Peyer's patch (tissue), 4 donors: ENCODE results near the gene EPB41L1. TPM values are rescaled to one million over a fixed set of nuclear protein-coding genes. Genes with fewer than 3 reads are reported as not detected.

Experiments
- DNase-seq, 3 donors: peaks; one replicate each; pipeline ENCODE4 v3.0.0-alpha.2; 2017 to 2019
- H3K27ac ChIP-seq, 4 donors: fragments of 200-600 bp; sonication (generic); one replicate each; pipeline ENCODE4 v1.5.1; 2016 to 2019
- H3K27me3 ChIP-seq, 2 donors: fragments of 200-600 bp; sonication (generic); one replicate each; pipeline ENCODE4 v1.5.1; 2019
- H3K36me3 ChIP-seq, 3 donors: fragments of 200-600 bp; sonication (generic); one replicate each; pipeline ENCODE4 v1.5.1; 2016 to 2019
- H3K4me1 ChIP-seq, 4 donors: fragments of 200-600 bp; sonication (generic); one replicate each; pipeline ENCODE4 v1.5.1; 2016 to 2019
- H3K4me3 ChIP-seq, 4 donors: fragments of 200-600 bp; sonication (generic); 1 replicate in 3 of 4; 2 replicates in 1 of 4; pipeline ENCODE4 v1.5.1; 2016 to 2019; ENCODE audit warnings: mild to moderate bottlenecking in 1 of 4
- H3K9me3 ChIP-seq, 4 donors: fragments of 200-600 bp; sonication (generic); one replicate each; pipeline ENCODE4 v1.5.1; 2016 to 2019; ENCODE audit warnings: mild to moderate bottlenecking in 1 of 4
- CTCF ChIP-seq, 6 experiments: fragments of 450-650 bp in 4 of 6; fragments of 200-600 bp in 2 of 6; sonication (generic) in 1 of 6; IDR thresholded peaks; one replicate each; pipeline ENCODE4 v1.5.1; 2017 to 2019; ENCODE audit warnings: antibody characterized with exemption in 6 of 6, mild to moderate bottlenecking in 3 of 6, moderate library complexity in 1 of 6
- POLR2A ChIP-seq, 2 donors: fragments of 450-650 bp; IDR thresholded peaks; one replicate each; pipeline ENCODE4 v1.5.1; 2017; ENCODE audit warnings: antibody characterized with exemption in 2 of 2, mild to moderate bottlenecking in 2 of 2, moderate library complexity in 2 of 2
- total RNA-seq, 4 donors: library from RNA; depleted of rRNA; stranded (reverse); fragments of >200 nt; gene quantifications; one replicate each; pipeline ENCODE4 v1.1.0, GENCODE V29; 2016

EPB41L1 gene
- total RNA-seq, 4 donors from 2014 or later: 23.1 to 104 (median 57.2) TPM

- H3K9me3 ChIP-seq: no peaks in the 10 kb centered on the region
- H3K36me3 ChIP-seq: no peaks in the 10 kb centered on the region
- H3K27ac ChIP-seq: no peak overlapping the region
- DNase-seq: no peak
- H3K27me3 ChIP-seq: no peaks in the 10 kb centered on the region
- TF ChIP-seq POLR2A (IDR thresholded peaks at IDR 0.05) (no peak), CTCF (IDR thresholded peaks at IDR 0.05) (no peak)
- H3K4me1 ChIP-seq: peaks cover 0 to 5% (median 0%) of the 10 kb centered on the region in 4 donors
- H3K4me3 ChIP-seq: no peak overlapping the region
Observed at GRCh38 chr20:36149469-36149868, 5.1 kb upstream of the EPB41L1 start.

- Histone ChIP-seq H3K9me3 (no peaks in the 10 kb centered on the region), H3K36me3 (no peaks in the 10 kb centered on the region), H3K4me1 (peaks cover 0 to 14% (median 3%) of the 10 kb centered on the region in 4 donors), H3K27ac (no peak overlapping the region), H3K4me3 (no peak overlapping the region), H3K27me3 (no peaks in the 10 kb centered on the region)
- DNase-seq: no peak
- no peak for TF ChIP-seq POLR2A (IDR thresholded peaks at IDR 0.05)
Observed at GRCh38 chr20:36150489-36150846, 4.1 kb upstream of the EPB41L1 start.

GRCh38 chr20:36150847-36151539, 3.5 kb upstream of the EPB41L1 start:
- Histone ChIP-seq H3K27me3 (no peaks in the 10 kb centered on the region), H3K4me1 (peaks cover 0 to 16% (median 3%) of the 10 kb centered on the region in 4 donors), H3K4me3 (no peak overlapping the region), H3K36me3 (no peaks in the 10 kb centered on the region), H3K27ac (no peak overlapping the region), H3K9me3 (no peaks in the 10 kb centered on the region)
- TF ChIP-seq POLR2A (IDR thresholded peaks at IDR 0.05) (no peak), CTCF (IDR thresholded peaks at IDR 0.05) (no peak)
- DNase-seq: no peak

GRCh38 chr20:36152261-36152660, 2.3 kb upstream of the EPB41L1 start:
- Histone ChIP-seq H3K9me3 (no peaks in the 10 kb centered on the region), H3K27ac (no peak overlapping the region), H3K4me1 (peaks cover 0 to 19% (median 3%) of the 10 kb centered on the region in 4 donors), H3K4me3 (no peak overlapping the region), H3K36me3 (no peaks in the 10 kb centered on the region), H3K27me3 (no peaks in the 10 kb centered on the region)
- TF ChIP-seq POLR2A (IDR thresholded peaks at IDR 0.05) (no peak), CTCF (IDR thresholded peaks at IDR 0.05) (no peak)
- no peak for DNase-seq

- Histone ChIP-seq H3K9me3 (no peaks in the 10 kb centered on the region), H3K27ac (no peak overlapping the region), H3K27me3 (no peaks in the 10 kb centered on the region), H3K4me1 (peaks cover 0 to 19% (median 3%) of the 10 kb centered on the region in 4 donors), H3K4me3 (no peak overlapping the region), H3K36me3 (no peaks in the 10 kb centered on the region)
- TF ChIP-seq CTCF (IDR thresholded peaks at IDR 0.05): no peak
- TF ChIP-seq POLR2A (IDR thresholded peaks at IDR 0.05): no peak
- DNase-seq: no peak
Observed at GRCh38 chr20:36153204-36153603, 1.3 kb upstream of the EPB41L1 start.

GRCh38 chr20:36153736-36154699, 522 bp upstream of the EPB41L1 start:
- H3K27me3 ChIP-seq: no peaks in the 10 kb centered on the region
- peaks cover 0 to 19% (median 3%) of the 10 kb centered on the region in 4 donors for H3K4me1 ChIP-seq
- DNase-seq: peak; percentile 39 to 82 (median 79)
- H3K27ac ChIP-seq: peak overlapping the region in 3 of 4 donors; percentile 26 to 48 (median 42)
- H3K9me3 ChIP-seq: no peaks in the 10 kb centered on the region
- TF ChIP-seq CTCF (IDR thresholded peaks at IDR 0.05): no peak
- no peak for TF ChIP-seq POLR2A (IDR thresholded peaks at IDR 0.05)
- H3K4me3 ChIP-seq: peak overlapping the region; percentile 15 to 66 (median 50)
- H3K36me3 ChIP-seq: no peaks in the 10 kb centered on the region
